ENCODE measurements around the gene CDK14.

DNA sequence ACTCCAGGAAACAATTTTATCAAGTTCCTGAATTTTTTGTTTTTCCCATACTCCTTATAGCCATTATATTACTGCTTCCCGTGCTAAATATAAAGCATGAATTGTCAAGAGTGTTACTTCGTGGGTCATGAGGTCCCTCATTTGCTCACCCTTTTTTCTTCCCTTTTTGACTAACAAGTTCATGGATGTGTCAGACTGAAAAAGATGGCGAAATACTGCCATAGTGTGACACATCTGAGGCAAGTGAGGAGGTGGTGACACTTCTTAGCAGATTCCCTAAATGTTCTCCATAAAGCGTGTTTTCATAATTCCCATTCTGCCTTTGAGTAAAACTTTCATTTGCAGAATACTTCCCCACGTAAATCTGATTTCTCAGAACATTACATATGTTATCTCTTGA, 398.5 kb downstream of the CDK14 start:
- TF ChIP-seq, protein P1, sequence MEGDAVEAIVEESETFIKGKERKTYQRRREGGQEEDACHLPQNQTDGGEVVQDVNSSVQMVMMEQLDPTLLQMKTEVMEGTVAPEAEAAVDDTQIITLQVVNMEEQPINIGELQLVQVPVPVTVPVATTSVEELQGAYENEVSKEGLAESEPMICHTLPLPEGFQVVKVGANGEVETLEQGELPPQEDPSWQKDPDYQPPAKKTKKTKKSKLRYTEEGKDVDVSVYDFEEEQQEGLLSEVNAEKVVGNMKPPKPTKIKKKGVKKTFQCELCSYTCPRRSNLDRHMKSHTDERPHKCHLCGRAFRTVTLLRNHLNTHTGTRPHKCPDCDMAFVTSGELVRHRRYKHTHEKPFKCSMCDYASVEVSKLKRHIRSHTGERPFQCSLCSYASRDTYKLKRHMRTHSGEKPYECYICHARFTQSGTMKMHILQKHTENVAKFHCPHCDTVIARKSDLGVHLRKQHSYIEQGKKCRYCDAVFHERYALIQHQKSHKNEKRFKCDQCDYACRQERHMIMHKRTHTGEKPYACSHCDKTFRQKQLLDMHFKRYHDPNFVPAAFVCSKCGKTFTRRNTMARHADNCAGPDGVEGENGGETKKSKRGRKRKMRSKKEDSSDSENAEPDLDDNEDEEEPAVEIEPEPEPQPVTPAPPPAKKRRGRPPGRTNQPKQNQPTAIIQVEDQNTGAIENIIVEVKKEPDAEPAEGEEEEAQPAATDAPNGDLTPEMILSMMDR (IDR thresholded peaks at IDR 0.05; ENCODE audit: low read depth, low read length), result no peak
- no peak for TF ChIP-seq EZH2phosphoT487 (IDR thresholded peaks at IDR 0.05; ENCODE audit: low read depth)

Data from OCI-LY3 (cell line).